Measurements from ENCODE around the gene RASSF3. TPM values are rescaled to one million over a fixed set of nuclear protein-coding genes. Genes with fewer than 3 reads are reported as not detected.

The RASSF3 gene
- polyA plus RNA-seq, 6 donors from 2014 or later, result 3.2 to 7.8 (median 4.5) TPM

DNA sequence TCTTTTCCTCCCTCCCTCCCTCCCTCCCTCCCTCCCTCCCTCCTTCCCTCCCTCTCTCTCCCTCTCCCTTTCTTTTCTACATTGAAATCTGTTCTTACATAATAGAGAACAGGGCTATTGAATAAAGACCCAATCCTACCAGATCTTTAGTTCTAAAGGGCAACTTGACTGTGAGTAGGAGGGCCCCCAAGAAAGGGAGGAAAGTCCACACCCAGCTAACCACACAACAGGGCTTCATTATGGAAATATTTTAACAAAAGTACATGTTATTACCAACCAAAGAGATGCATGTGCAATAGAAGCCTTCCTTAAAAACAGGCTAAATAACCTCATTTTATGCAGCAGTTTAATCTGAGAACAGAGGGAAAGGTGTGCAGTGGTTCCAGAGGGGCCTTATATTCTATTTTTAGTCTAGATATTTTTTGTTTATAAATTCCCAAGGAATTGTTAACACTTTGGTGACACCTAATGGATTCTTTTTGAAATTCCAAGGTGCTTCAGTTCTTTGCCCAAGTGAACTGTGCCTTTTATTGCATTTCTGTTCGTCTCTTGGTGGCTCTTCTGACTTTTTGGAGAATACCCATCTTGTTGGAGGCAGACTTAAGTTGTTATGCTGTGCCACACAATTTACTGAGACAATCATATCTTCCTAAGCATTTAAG is 85.9 kb downstream of the RASSF3 start:
- ATAC-seq (ENCODE audit: low read depth in 2 of 2) (no peak), DNase-seq (no peak)
- Mint-ChIP-seq H3K27ac (peak overlapping the region in 5 of 6 donors; percentile 10 to 71 (median 52)), H3K4me1 (peaks cover 19 to 28% (median 23%) of the 10 kb centered on the region in 3 donors), H3K36me3 (peaks cover 17 to 26% of the 10 kb centered on the region in 2 donors), H3K4me3 (no peak overlapping the region), H3K9me3 (no peaks in the 10 kb centered on the region), H3K27me3 (no peaks in the 10 kb centered on the region)

GRCh38 chr12:64699504-64700115 is 89.3 kb downstream of the RASSF3 start:
- Mint-ChIP-seq H3K27me3 (no peaks in the 10 kb centered on the region), H3K36me3 (peaks cover 8% of the 10 kb centered on the region in 2 donors), H3K27ac (peak overlapping the region in 2 of 6 donors; percentile 77 to 81), H3K4me1 (peaks cover 17 to 20% (median 19%) of the 10 kb centered on the region in 3 donors), H3K9me3 (no peaks in the 10 kb centered on the region), H3K4me3 (peak overlapping the region in 1 of 8 donors; percentile 10)
- no peak for ATAC-seq (ENCODE audit: low read depth in 2 of 2)
- no peak for DNase-seq

GRCh38 chr12:64700532-64700931 is 90.2 kb downstream of the RASSF3 start:
- H3K9me3 Mint-ChIP-seq, result no peaks in the 10 kb centered on the region
- H3K36me3 Mint-ChIP-seq, result peaks cover under 1 to 8% of the 10 kb centered on the region in 2 donors
- H3K4me3 Mint-ChIP-seq, result no peak overlapping the region
- peaks cover 19 to 21% (median 20%) of the 10 kb centered on the region in 3 donors for H3K4me1 Mint-ChIP-seq
- DNase-seq (no peak), ATAC-seq (ENCODE audit: low read depth in 2 of 2) (no peak)
- H3K27me3 Mint-ChIP-seq, result no peaks in the 10 kb centered on the region
- peak overlapping the region in 5 of 6 donors; percentile 23 to 82 (median 65) for H3K27ac Mint-ChIP-seq

GRCh38 chr12:64701283-64701682 is 91.0 kb downstream of the RASSF3 start:
- Mint-ChIP-seq H3K4me1 (peaks cover 19 to 21% (median 20%) of the 10 kb centered on the region in 3 donors), H3K9me3 (no peaks in the 10 kb centered on the region), H3K27ac (peak overlapping the region; percentile 7 to 82 (median 38)), H3K4me3 (no peak overlapping the region), H3K27me3 (no peaks in the 10 kb centered on the region), H3K36me3 (peaks cover 0 to 8% of the 10 kb centered on the region in 2 donors)
- DNase-seq (no peak), ATAC-seq (ENCODE audit: low read depth in 2 of 2) (no peak)

- Mint-ChIP-seq H3K36me3 (peaks cover 0 to 7% of the 10 kb centered on the region in 2 donors), H3K27ac (no peak overlapping the region), H3K4me3 (no peak overlapping the region), H3K27me3 (no peaks in the 10 kb centered on the region), H3K9me3 (no peaks in the 10 kb centered on the region), H3K4me1 (peaks cover 2 to 6% (median 5%) of the 10 kb centered on the region in 3 donors)
- no peak for DNase-seq
- no peak for ATAC-seq (ENCODE audit: low read depth in 2 of 2)
These were observed 96.0 kb downstream of the RASSF3 start for GRCh38 chr12:64706306-64706705.

DNA sequence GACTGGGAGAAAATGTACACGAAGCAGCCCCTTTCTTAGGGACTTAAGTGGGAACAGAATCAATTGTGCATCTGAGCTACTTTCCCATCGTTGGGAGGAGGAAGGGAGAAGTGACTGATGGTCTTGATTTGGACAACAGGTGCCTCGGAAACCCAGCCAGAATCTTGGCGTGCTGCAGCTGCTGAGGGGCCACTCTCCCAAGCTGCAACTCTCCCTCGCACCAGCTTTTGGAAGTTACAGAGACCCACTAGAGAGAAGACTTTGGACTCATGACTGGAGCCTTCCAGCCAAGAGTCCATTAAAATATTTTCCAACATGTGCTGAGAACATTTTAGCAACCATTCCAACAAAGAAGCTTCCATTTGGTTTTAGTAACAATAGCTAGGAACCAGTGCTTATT is 96.6 kb downstream of the RASSF3 start:
- Mint-ChIP-seq H3K36me3 (peaks cover 0 to 7% of the 10 kb centered on the region in 2 donors), H3K9me3 (no peaks in the 10 kb centered on the region), H3K4me1 (peaks cover 0 to 6% (median 4%) of the 10 kb centered on the region in 3 donors), H3K27me3 (no peaks in the 10 kb centered on the region), H3K27ac (no peak overlapping the region), H3K4me3 (no peak overlapping the region)
- DNase-seq (no peak), ATAC-seq (ENCODE audit: low read depth in 2 of 2) (no peak)

DNA sequence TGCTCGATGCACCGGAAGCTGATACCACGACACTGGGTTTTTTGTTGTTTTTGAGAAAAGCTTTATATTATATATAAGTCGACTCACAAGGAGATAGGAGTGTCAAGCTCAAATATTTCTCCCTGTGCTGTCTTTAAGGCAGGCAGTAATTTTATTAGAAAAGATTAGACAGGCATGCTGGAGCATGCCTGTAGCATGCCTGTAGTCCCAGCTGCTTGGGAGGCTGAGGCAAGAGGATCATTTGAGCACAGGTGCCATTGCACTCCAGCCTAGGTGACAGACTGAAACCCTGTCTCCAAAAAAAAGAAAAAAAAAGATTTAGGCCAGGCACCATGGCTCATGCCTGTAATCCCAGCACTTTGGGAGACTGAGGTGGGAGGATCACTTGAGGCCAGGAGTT is 97.1 kb downstream of the RASSF3 start:
- Mint-ChIP-seq H3K27me3 (no peaks in the 10 kb centered on the region), H3K9me3 (no peaks in the 10 kb centered on the region), H3K4me1 (peaks cover 0 to 6% (median 4%) of the 10 kb centered on the region in 3 donors), H3K27ac (no peak overlapping the region), H3K36me3 (peaks cover 0 to 7% of the 10 kb centered on the region in 2 donors), H3K4me3 (no peak overlapping the region)
- DNase-seq (no peak), ATAC-seq (ENCODE audit: low read depth in 2 of 2) (no peak)

GRCh38 chr12:64707926-64708325 is 97.6 kb downstream of the RASSF3 start:
- peaks cover 0 to 6% (median 4%) of the 10 kb centered on the region in 3 donors for H3K4me1 Mint-ChIP-seq
- H3K4me3 Mint-ChIP-seq, result no peak overlapping the region
- H3K9me3 Mint-ChIP-seq, result no peaks in the 10 kb centered on the region
- ATAC-seq (ENCODE audit: low read depth in 2 of 2), result no peak
- H3K27me3 Mint-ChIP-seq, result no peaks in the 10 kb centered on the region
- no peak overlapping the region for H3K27ac Mint-ChIP-seq
- no peak for DNase-seq
- H3K36me3 Mint-ChIP-seq, result peaks cover 0 to 7% of the 10 kb centered on the region in 2 donors

DNA sequence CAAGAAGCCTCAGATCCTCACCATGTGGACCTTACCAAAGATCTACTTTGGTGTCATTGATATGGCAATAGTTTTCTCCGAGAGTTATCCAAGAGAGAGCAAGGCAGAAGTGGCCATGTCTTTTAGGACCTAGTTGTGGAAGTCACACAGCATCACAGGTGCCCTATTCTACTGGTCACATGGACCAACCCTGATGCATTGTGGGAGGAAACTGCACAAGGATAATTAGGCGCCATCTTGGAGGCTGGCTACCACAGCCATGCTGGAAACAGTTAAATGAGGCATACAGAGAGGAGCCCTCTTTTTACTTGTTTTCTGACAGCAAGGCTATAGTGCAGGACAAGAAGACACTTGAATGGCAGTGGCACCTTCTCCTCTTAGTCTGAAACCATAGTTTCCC is 99.1 kb downstream of the RASSF3 start:
- Mint-ChIP-seq H3K27me3 (no peaks in the 10 kb centered on the region), H3K4me3 (no peak overlapping the region), H3K36me3 (peaks cover 0 to 11% of the 10 kb centered on the region in 2 donors), H3K27ac (peak overlapping the region in 1 of 6 donors; percentile 56), H3K9me3 (no peaks in the 10 kb centered on the region), H3K4me1 (peaks cover 0 to 6% (median 4%) of the 10 kb centered on the region in 3 donors)
- ATAC-seq (ENCODE audit: low read depth in 2 of 2) (no peak), DNase-seq (no peak)

DNA sequence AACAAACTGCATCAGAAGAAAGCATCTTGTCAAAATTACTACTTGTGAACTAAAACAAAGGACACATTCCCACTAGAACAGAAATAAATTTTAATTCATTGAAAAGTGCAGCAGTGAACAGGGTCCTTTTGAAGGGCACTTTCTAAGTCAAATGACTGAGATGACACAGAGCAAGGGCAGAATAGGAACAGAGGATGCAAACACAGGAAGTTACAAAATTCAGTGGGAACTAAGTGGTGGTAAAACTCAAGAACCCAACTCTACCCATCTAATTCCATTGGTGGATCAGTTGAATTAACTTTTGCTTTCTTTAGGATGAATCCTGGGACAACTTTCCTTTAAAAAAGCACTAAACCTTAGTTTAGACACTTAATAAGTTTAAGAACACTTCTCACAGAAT is 103.1 kb downstream of the RASSF3 start:
- Mint-ChIP-seq H3K27ac (no peak overlapping the region), H3K36me3 (peaks cover 14 to 22% of the 10 kb centered on the region in 2 donors), H3K9me3 (no peaks in the 10 kb centered on the region), H3K27me3 (no peaks in the 10 kb centered on the region), H3K4me3 (no peak overlapping the region), H3K4me1 (peaks cover 0 to 3% (median 0%) of the 10 kb centered on the region in 3 donors)
- DNase-seq, result no peak
- ATAC-seq (ENCODE audit: low read depth in 2 of 2), result no peak

DNA sequence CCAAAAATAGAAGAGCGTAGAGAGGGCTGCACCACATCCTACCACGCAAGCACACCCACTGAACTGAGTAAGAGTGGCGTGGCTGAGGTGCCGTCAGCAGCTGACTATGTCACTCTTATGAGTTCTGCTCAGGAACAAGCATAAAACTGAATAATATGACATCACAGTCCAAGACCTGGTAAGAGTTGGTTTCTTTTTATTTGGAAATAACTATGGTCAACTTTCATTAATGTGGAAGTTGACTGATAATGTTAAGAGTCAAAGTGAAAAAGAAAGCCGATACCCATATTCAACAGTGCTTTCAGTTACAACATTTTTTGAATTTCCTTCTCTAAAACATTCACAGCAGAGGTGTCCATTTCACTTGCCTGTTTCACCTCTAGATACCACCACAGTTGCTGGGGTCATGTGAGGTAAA is 104.3 kb downstream of the RASSF3 start:
- Mint-ChIP-seq H3K4me3 (no peak overlapping the region), H3K27me3 (no peaks in the 10 kb centered on the region), H3K4me1 (peaks cover 0 to 3% (median 0%) of the 10 kb centered on the region in 3 donors), H3K9me3 (no peaks in the 10 kb centered on the region), H3K27ac (peak overlapping the region in 1 of 6 donors; percentile 14), H3K36me3 (peaks cover 14 to 24% of the 10 kb centered on the region in 2 donors)
- no peak for ATAC-seq (ENCODE audit: low read depth in 2 of 2)
- no peak for DNase-seq

GRCh38 chr12:64716371-64716770 is 106.1 kb downstream of the RASSF3 start:
- peak overlapping the region in 3 of 6 donors; percentile 3 to 44 (median 41) for H3K27ac Mint-ChIP-seq

GRCh38 chr12:64716839-64717455 is 106.7 kb downstream of the RASSF3 start:
- no peaks in the 10 kb centered on the region for H3K9me3 Mint-ChIP-seq
- H3K36me3 Mint-ChIP-seq, result peaks cover 25 to 33% of the 10 kb centered on the region in 2 donors
- H3K27ac Mint-ChIP-seq, result peak overlapping the region in 1 of 6 donors; percentile 44
- H3K27me3 Mint-ChIP-seq, result no peaks in the 10 kb centered on the region
- ATAC-seq (ENCODE audit: low read depth in 2 of 2) (no peak), DNase-seq (no peak)
- H3K4me1 Mint-ChIP-seq, result no peaks in the 10 kb centered on the region
- H3K4me3 Mint-ChIP-seq, result no peak overlapping the region

More at GRCh38 chr12:64716371-64716770, 106.1 kb downstream of the RASSF3 start:
- ATAC-seq (ENCODE audit: low read depth in 2 of 2) (no peak), DNase-seq (no peak)
- Mint-ChIP-seq H3K9me3 (no peaks in the 10 kb centered on the region), H3K4me1 (no peaks in the 10 kb centered on the region), H3K27me3 (no peaks in the 10 kb centered on the region), H3K4me3 (no peak overlapping the region), H3K36me3 (peaks cover 20 to 33% of the 10 kb centered on the region in 2 donors)

Measured in naive B cell (primary cell).